Ishikawa (cell line): ENCODE measurements around the gene TBCD.

ENCODE experiments used
- CREB1 ChIP-seq: IDR thresholded peaks from 2 replicates; pipeline ENCODE4 v1.6.1; 2012; ENCODE audit warnings: low read depth
- EGR1 ChIP-seq: IDR thresholded peaks from 2 replicates; pipeline ENCODE4 v1.6.1; 2012
- EP300 ChIP-seq: IDR thresholded peaks from 2 replicates; pipeline ENCODE4 v1.6.1; 2012; ENCODE audit warnings: borderline replicate concordance
- NFIC ChIP-seq: IDR thresholded peaks from 2 replicates; pipeline ENCODE4 v1.6.1; 2012
- RAD21 ChIP-seq: IDR thresholded peaks from 2 replicates; pipeline ENCODE4 v1.6.1; 2012; ENCODE audit warnings: low read depth
- REST ChIP-seq: IDR thresholded peaks from 2 replicates; pipeline ENCODE4 v1.6.1; 2012; ENCODE audit warnings: low read depth, mild to moderate bottlenecking
- TAF1 ChIP-seq: IDR thresholded peaks from 2 replicates; pipeline ENCODE4 v1.6.1; 2012; ENCODE audit warnings: low read depth, mild to moderate bottlenecking
- TCF12 ChIP-seq: IDR thresholded peaks from 2 replicates; pipeline ENCODE4 v1.6.1; 2012; ENCODE audit warnings: low read depth
- YY1 ChIP-seq: IDR thresholded peaks from 2 replicates; pipeline ENCODE4 v1.6.1; 2012; ENCODE audit warnings: low read depth
- ZBTB7A ChIP-seq: IDR thresholded peaks from 2 replicates; pipeline ENCODE4 v1.6.1; 2012; ENCODE audit warnings: low read depth
- TF ChIP-seq, protein P1 (sequence below): IDR thresholded peaks from 2 replicates; pipeline ENCODE4 v1.6.1; 2012

DNA sequence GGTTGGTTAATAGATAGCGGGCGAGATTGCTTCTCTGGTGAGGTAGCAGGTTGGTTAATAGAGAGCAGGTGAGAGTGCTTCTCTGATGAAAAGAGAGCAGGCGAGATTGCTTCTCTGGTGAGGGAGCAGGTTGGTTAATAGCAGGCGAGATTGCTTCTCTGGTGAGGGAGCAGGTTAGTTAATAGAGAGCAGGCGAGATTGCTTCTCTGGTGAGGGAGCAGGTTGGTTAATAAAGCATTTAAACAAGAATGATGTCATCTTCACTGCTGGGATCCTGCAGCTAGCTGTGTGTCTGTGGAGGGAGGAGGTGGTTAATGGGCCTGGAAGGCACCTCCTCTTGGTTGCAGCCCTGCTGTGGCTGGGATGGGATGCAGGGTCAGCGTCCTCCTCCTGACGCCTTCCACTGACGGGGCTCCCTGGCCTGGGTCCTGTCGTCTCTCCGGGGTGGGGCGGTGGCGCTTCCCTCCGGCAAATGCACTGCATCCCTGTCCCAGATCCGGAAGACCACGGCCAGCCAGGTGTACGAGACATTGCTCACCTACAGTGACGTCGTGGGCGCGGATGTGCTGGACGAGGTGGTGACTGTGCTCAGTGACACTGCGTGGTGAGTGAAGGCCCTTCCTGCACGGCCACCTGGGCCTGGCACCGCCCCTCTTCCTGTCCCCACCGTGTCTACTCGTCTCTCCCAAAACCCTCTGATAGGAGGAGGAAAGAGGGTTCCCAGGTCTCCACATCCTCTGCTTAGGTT is 187.2 kb downstream of the TBCD start:
- TF ChIP-seq TAF1 (no peak), YY1 (no peak), TCF12 (no peak), REST (no peak), RAD21 (no peak), NFIC (no peak), ZBTB7A (no peak), EP300 (no peak), CREB1 (no peak), EGR1 (no peak)
- TF ChIP-seq, protein P1, sequence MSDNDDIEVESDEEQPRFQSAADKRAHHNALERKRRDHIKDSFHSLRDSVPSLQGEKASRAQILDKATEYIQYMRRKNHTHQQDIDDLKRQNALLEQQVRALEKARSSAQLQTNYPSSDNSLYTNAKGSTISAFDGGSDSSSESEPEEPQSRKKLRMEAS = no peak
